B cell (primary cell): ENCODE measurements around the gene PSMA8. TPM values are rescaled to one million over a fixed set of nuclear protein-coding genes. Genes with fewer than 3 reads are reported as not detected.

Source experiments
- ATAC-seq: fragments of 200-7000 bp; cut with Tn5 transposase; one replicate; pipeline ENCODE4 v1.10.0; 2021; ENCODE audit warnings: low read depth, mild to moderate bottlenecking, moderate number of reproducible peaks, moderate library complexity
- CTCF ChIA-PET: fragments of 350-600 bp; sonication (Branson Sonifier 250); formaldehyde crosslinking; loops from one replicate; lab custom pipeline; 2021; ENCODE audit warnings: antibody characterized with exemption, inconsistent platforms; lab: Charles Lee
- POLR2A ChIA-PET: fragments of 350-600 bp; sonication (Branson Sonifier 250); formaldehyde crosslinking; loops from one replicate; lab custom pipeline; 2021; ENCODE audit warnings: antibody characterized with exemption; lab: Charles Lee
- DNase-seq: peaks from one replicate; pipeline ENCODE4 v3.0.0; 2013
- H2AFZ ChIP-seq: 2 replicates; pipeline ENCODE4 v1.6.1; 2012; ENCODE audit warnings: mild to moderate bottlenecking, low read depth, low read length; ENCODE audit not compliant: insufficient read depth, poor library complexity, severe bottlenecking
- H3K27ac ChIP-seq, 2 donors: 1 replicate in 1 of 2; 2 replicates in 1 of 2; pipeline ENCODE4 v1.5.1; 2012 to 2013; ENCODE audit warnings: low read length in 2 of 2, mild to moderate bottlenecking in 2 of 2, moderate library complexity in 1 of 2
- H3K27me3 ChIP-seq, 4 experiments: fragments of 200-600 bp in 1 of 4; sonication (generic) in 1 of 4; replicated peaks in 1 of 4; 1 replicate in 2 of 4; 2 replicates in 2 of 4; pipeline versions ENCODE4 v1.6.1 to v1.7.0; 2013 to 2016; ENCODE audit warnings: low read length in 3 of 4, mild to moderate bottlenecking in 2 of 4, mixed read lengths in 1 of 4, moderate library complexity in 1 of 4; ENCODE audit not compliant: insufficient read depth in 4 of 4, control insufficient read depth in 3 of 4; ENCODE audit errors: control extremely low read depth in 1 of 4
- H3K36me3 ChIP-seq, 2 experiments: replicated peaks in 1 of 2; 1 replicate in 1 of 2; 2 replicates in 1 of 2; pipeline versions ENCODE4 v1.6.1 to v1.7.1; 2013; ENCODE audit warnings: low read length in 1 of 2; ENCODE audit not compliant: insufficient read depth in 2 of 2, control insufficient read depth in 1 of 2; ENCODE audit errors: control extremely low read depth in 1 of 2, extremely low read depth in 1 of 2
- H3K4me1 ChIP-seq, 2 donors: fragments of 200-600 bp in 1 of 2; sonication (generic) in 1 of 2; 1 replicate in 1 of 2; 2 replicates in 1 of 2; pipeline versions ENCODE4 v1.5.1 to v1.6.1; 2013 to 2017; ENCODE audit warnings: low read length in 2 of 2; ENCODE audit not compliant: control insufficient read depth in 2 of 2, insufficient read depth in 2 of 2
- H3K4me2 ChIP-seq: replicated peaks from 2 replicates; pipeline ENCODE3; 2012; ENCODE audit warnings: mild to moderate bottlenecking, low read depth, low read length; ENCODE audit not compliant: poor library complexity, severe bottlenecking
- H3K4me3 ChIP-seq, 5 experiments: fragments of 200-600 bp in 1 of 5; sonication (generic) in 1 of 5; 1 replicate in 3 of 5; 2 replicates in 2 of 5; pipeline versions ENCODE4 v1.5.1 to v1.7.0; 2011 to 2016; ENCODE audit warnings: low read length in 4 of 5, mild to moderate bottlenecking in 4 of 5, low read depth in 2 of 5, control low read depth in 1 of 5, moderate library complexity in 1 of 5; ENCODE audit not compliant: insufficient read depth in 1 of 5; ENCODE audit errors: control extremely low read depth in 1 of 5, extremely low read depth in 1 of 5
- H3K79me2 ChIP-seq: fragments of 200-600 bp; sonication (generic); one replicate; pipeline ENCODE4 v1.6.0; 2016; ENCODE audit warnings: low read length; ENCODE audit not compliant: control insufficient read depth, insufficient read depth
- H3K9ac ChIP-seq: fragments of 200-600 bp; sonication (generic); 2 replicates; pipeline ENCODE4 v1.6.1; 2017; ENCODE audit warnings: mild to moderate bottlenecking, low read length, moderate library complexity
- H3K9me3 ChIP-seq, 3 donors: one replicate each; pipeline versions ENCODE4 v1.6.1 to v1.7.1; 2013; ENCODE audit warnings: low read length in 2 of 3; ENCODE audit not compliant: control insufficient read depth in 2 of 3, insufficient read depth in 1 of 3; ENCODE audit errors: control extremely low read depth in 1 of 3
- H4K20me1 ChIP-seq: 2 replicates; pipeline ENCODE4 v1.6.0; 2012; ENCODE audit warnings: mild to moderate bottlenecking, low read length; ENCODE audit not compliant: insufficient read depth, control insufficient read depth, poor library complexity, severe bottlenecking
- H3K27ac Mint-ChIP-seq: one replicate; pipeline ENCODE4 v1.8.0; 2021; ENCODE audit warnings: mixed read lengths
- H3K27me3 Mint-ChIP-seq: one replicate; pipeline ENCODE4 v1.8.0; 2021; ENCODE audit warnings: mixed read lengths
- H3K4me1 Mint-ChIP-seq: one replicate; pipeline ENCODE4 v1.8.0; 2021; ENCODE audit warnings: mixed read lengths
- H3K4me3 Mint-ChIP-seq: one replicate; pipeline ENCODE4 v1.8.0; 2021; ENCODE audit warnings: mixed read lengths
- H3K9me3 Mint-ChIP-seq: one replicate; pipeline ENCODE4 v1.8.0; 2022; ENCODE audit warnings: mixed read lengths; ENCODE audit not compliant: insufficient read depth
- CTCF ChIP-seq: fragments of 200-600 bp; IDR thresholded peaks from one replicate; pipeline ENCODE4 v1.8.0; 2022; ENCODE audit warnings: antibody characterized with exemption, mild to moderate bottlenecking
- EZH2 ChIP-seq: IDR thresholded peaks from 2 replicates; pipeline ENCODE4 v1.6.1; 2012; ENCODE audit warnings: borderline replicate concordance, low read depth, mild to moderate bottlenecking, moderate library complexity, low read length; ENCODE audit not compliant: insufficient read depth, poor library complexity, severe bottlenecking
- WGBS: methylation state at CpG from one replicate; pipeline ENCODE4 v1.1.5; 2013; ENCODE audit warnings: missing lambda C conversion rate; ENCODE audit not compliant: insufficient coverage; 5-methylcytosine and 5-hydroxymethylcytosine counted together
- intact Hi-C: fragments of 100-400 bp; cut with micrococcal nuclease; formaldehyde crosslinking; loops from one replicate; pipeline ENCODE4 v1.10.0; 2022
- polyA plus RNA-seq: library from polyadenylated mRNA; depleted of rRNA; stranded (reverse); fragments of >200 nt; gene quantifications from 2 replicates; pipeline ENCODE4 v1.2.3, GENCODE V29; 2012
- total RNA-seq, 2 donors: library from RNA; stranded (reverse); fragments of 120-200 nt in 1 of 2; gene quantifications; 1 replicate in 1 of 2; 2 replicates in 1 of 2; pipeline versions ENCODE4 v1.2.3 to v1.2.4, GENCODE V29; 2013 to 2022

Gene PSMA8
- total and polyA plus RNA-seq, 2 donors (not counting 1 experiment from before 2014, with no cell fraction given) = 0.33 to 0.91 TPM

- Histone ChIP-seq H3K36me3 (no peaks in the 10 kb centered on the region), H3K4me1 (no peaks in the 10 kb centered on the region), H2AFZ (no peak overlapping the region), H3K9me3 (no peaks in the 10 kb centered on the region), H3K79me2 (no peaks in the 10 kb centered on the region), H3K27ac (no peak overlapping the region), H3K9ac (no peak overlapping the region), H4K20me1 (no peaks in the 10 kb centered on the region), H3K27me3 (no peaks in the 10 kb centered on the region), H3K4me2 (no peak overlapping the region), H3K4me3 (no peak overlapping the region)
- no peak for ATAC-seq
- POLR2A ChIA-PET = no interaction called here
- no peak for DNase-seq
- intact Hi-C loops = no loop called here
- no peak overlapping the region for H3K4me3 Mint-ChIP-seq
- H3K27me3 Mint-ChIP-seq = no peaks in the 10 kb centered on the region
- 100% methylated on average over 3 of the region's 3 CpGs for WGBS
- no peaks in the 10 kb centered on the region for H3K9me3 Mint-ChIP-seq
- TF ChIP-seq EZH2 (no peak), CTCF (no peak)
- CTCF ChIA-PET = no interaction called here
- no peak overlapping the region for H3K27ac Mint-ChIP-seq
- peaks cover 4% of the 10 kb centered on the region for H3K4me1 Mint-ChIP-seq
These were observed 74.3 kb downstream of the PSMA8 start for GRCh38 chr18:26207937-26208336.

GRCh38 chr18:26208977-26209376 is 75.3 kb downstream of the PSMA8 start:
- H3K4me2 ChIP-seq = no peak overlapping the region
- no peak overlapping the region for H3K27ac Mint-ChIP-seq
- intact Hi-C loops = no loop called here

More at GRCh38 chr18:26208977-26209376, 75.3 kb downstream of the PSMA8 start:
- POLR2A ChIA-PET = no interaction called here
- H3K9me3 Mint-ChIP-seq = no peaks in the 10 kb centered on the region
- no peak for ATAC-seq
- DNase-seq = no peak
- H3K4me3 Mint-ChIP-seq = no peak overlapping the region
- Histone ChIP-seq H3K9ac (no peak overlapping the region), H3K79me2 (no peaks in the 10 kb centered on the region), H2AFZ (no peak overlapping the region), H3K4me3 (no peak overlapping the region), H3K27me3 (no peaks in the 10 kb centered on the region), H3K36me3 (no peaks in the 10 kb centered on the region), H3K4me1 (no peaks in the 10 kb centered on the region), H3K9me3 (no peaks in the 10 kb centered on the region), H4K20me1 (no peaks in the 10 kb centered on the region), H3K27ac (no peak overlapping the region)
- WGBS = 100% methylated on average over 1 of the region's 2 CpGs
- H3K4me1 Mint-ChIP-seq = peaks cover 4% of the 10 kb centered on the region
- TF ChIP-seq CTCF = no peak
- no peaks in the 10 kb centered on the region for H3K27me3 Mint-ChIP-seq
- CTCF ChIA-PET = no interaction called here
